Naive thymus-derived CD4-positive, alpha-beta T cell (primary cell): ENCODE data around the gene HS3ST3A1. TPM values are rescaled to one million over a fixed set of nuclear protein-coding genes. Genes with fewer than 3 reads are reported as not detected.

ENCODE experiments used
- ATAC-seq: fragments of 150-1000 bp; cut with Tn5 transposase; 2 replicates; pipeline ENCODE4 v1.10.0; 2021; ENCODE audit warnings: mild to moderate bottlenecking, moderate library complexity
- CTCF ChIA-PET: fragments of 350-600 bp; sonication (Branson Sonifier 250); formaldehyde crosslinking; loops from one replicate; lab custom pipeline; 2021; ENCODE audit warnings: antibody characterized with exemption; lab: Charles Lee
- POLR2A ChIA-PET: fragments of 350-600 bp; sonication (Branson Sonifier 250); formaldehyde crosslinking; loops from one replicate; lab custom pipeline; 2021; ENCODE audit warnings: antibody characterized with exemption, inconsistent platforms; lab: Charles Lee
- DNase-seq, 9 donors: peaks; one replicate each; pipeline versions ENCODE4 v3.0.0 to v3.0.0-alpha.2; 2020 to 2022; ENCODE audit warnings: mixed read lengths in 1 of 9
- H3K27ac ChIP-seq: one replicate; pipeline ENCODE4 v1.7.0; 2013; ENCODE audit warnings: mild to moderate bottlenecking, low read depth, low read length, moderate library complexity
- H3K27me3 ChIP-seq, 2 donors: one replicate each; pipeline ENCODE4 v1.7.0; 2013; ENCODE audit warnings: low read length in 2 of 2, mild to moderate bottlenecking in 2 of 2, moderate library complexity in 2 of 2; ENCODE audit not compliant: control insufficient read depth in 2 of 2, insufficient read depth in 2 of 2
- H3K36me3 ChIP-seq, 3 experiments: 1 replicate in 2 of 3; 2 replicates in 1 of 3; pipeline ENCODE4 v1.7.0; 2013; ENCODE audit warnings: low read length in 3 of 3, mild to moderate bottlenecking in 3 of 3, moderate library complexity in 1 of 3; ENCODE audit not compliant: insufficient read depth in 3 of 3, control insufficient read depth in 2 of 3
- H3K4me1 ChIP-seq, 2 donors: one replicate each; pipeline ENCODE4 v1.7.0; 2013; ENCODE audit warnings: low read length in 2 of 2, mild to moderate bottlenecking in 2 of 2, moderate library complexity in 1 of 2; ENCODE audit not compliant: control insufficient read depth in 2 of 2, insufficient read depth in 2 of 2
- H3K4me3 ChIP-seq: 2 replicates; pipeline ENCODE4 v1.7.0; 2013; ENCODE audit warnings: mild to moderate bottlenecking, low read length
- H3K9me3 ChIP-seq, 3 experiments: 1 replicate in 2 of 3; 2 replicates in 1 of 3; pipeline ENCODE4 v1.7.0; 2013; ENCODE audit warnings: low read length in 3 of 3; ENCODE audit not compliant: control insufficient read depth in 2 of 3
- H3K27ac Mint-ChIP-seq, 9 donors: one replicate each; pipeline ENCODE4 v1.8.0; 2020 to 2022; ENCODE audit warnings: mixed read lengths in 9 of 9, mild to moderate bottlenecking in 8 of 9, moderate library complexity in 5 of 9, inconsistent platforms in 2 of 9
- H3K27me3 Mint-ChIP-seq, 5 donors: one replicate each; pipeline ENCODE4 v1.8.0; 2021 to 2022; ENCODE audit warnings: mixed read lengths in 5 of 5, mild to moderate bottlenecking in 1 of 5
- H3K36me3 Mint-ChIP-seq, 5 donors: one replicate each; pipeline ENCODE4 v1.8.0; 2020 to 2022; ENCODE audit warnings: mixed read lengths in 5 of 5, mild to moderate bottlenecking in 3 of 5, inconsistent platforms in 1 of 5
- H3K4me1 Mint-ChIP-seq, 7 donors: one replicate each; pipeline ENCODE4 v1.8.0; 2020 to 2022; ENCODE audit warnings: mixed read lengths in 7 of 7, mild to moderate bottlenecking in 3 of 7, inconsistent platforms in 1 of 7
- H3K4me3 Mint-ChIP-seq, 10 donors: one replicate each; pipeline ENCODE4 v1.8.0; 2020 to 2022; ENCODE audit warnings: mild to moderate bottlenecking in 10 of 10, mixed read lengths in 10 of 10, moderate library complexity in 6 of 10, inconsistent platforms in 2 of 10
- H3K9me3 Mint-ChIP-seq, 11 donors: one replicate each; pipeline ENCODE4 v1.8.0; 2020 to 2022; ENCODE audit warnings: mixed read lengths in 11 of 11, mild to moderate bottlenecking in 4 of 11, inconsistent platforms in 1 of 11, moderate library complexity in 1 of 11
- intact Hi-C, 2 donors: fragments of 100-400 bp; cut with micrococcal nuclease; formaldehyde crosslinking; loops; one replicate each; pipeline ENCODE4 v1.15.1; 2023
- microRNA-seq: library from miRNA; unstranded; fragments of <30 nt; microRNA quantifications from one replicate; pipeline ENCODE4 v1.2.0, GENCODE V29; 2022; ENCODE audit warnings: borderline microRNAs expressed
- polyA plus RNA-seq, 2 donors: library from polyadenylated mRNA; unstranded; fragments of 300-500 nt; fragmentation: Illumina TruSeq; gene quantifications; one replicate each; pipeline ENCODE4 v1.2.3, GENCODE V29; 2021
- total RNA-seq, 6 experiments: library from RNA in 5 of 6; stranded (reverse) in 5 of 6; gene quantifications; 1 replicate in 5 of 6; 2 replicates in 1 of 6; pipeline ENCODE4 v1.2.3 and lab custom pipeline; 2021 to 2026

The HS3ST3A1 gene
- total and polyA plus RNA-seq, 7 experiments from 2014 or later, result 0.87 to 4.2 (median 3.6) TPM; not detected in 2

DNA sequence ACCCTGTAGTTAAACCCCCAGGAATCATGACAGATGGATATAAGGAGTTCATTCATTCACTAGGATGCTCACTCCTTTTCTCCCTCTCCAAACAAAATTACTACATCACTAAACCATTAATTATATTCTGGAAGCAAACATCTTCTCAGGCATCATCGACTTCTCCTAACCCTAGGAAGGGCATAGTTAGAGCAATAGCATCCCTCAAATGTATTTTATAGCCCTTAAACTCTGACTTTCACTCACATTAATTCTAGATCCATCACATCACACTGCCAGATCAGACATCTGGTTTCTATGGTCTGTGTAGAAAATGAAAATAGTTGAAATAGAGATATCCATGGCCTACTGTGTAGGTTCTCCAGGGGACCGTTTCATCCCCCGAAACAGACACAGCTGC, 143.9 kb downstream of the HS3ST3A1 start:
- DNase-seq (no peak), ATAC-seq (no peak)
- no peak overlapping the region for H3K27ac Mint-ChIP-seq
- POLR2A ChIA-PET, result no interaction called here
- intact Hi-C loops, result no loop called here
- H3K27me3 Mint-ChIP-seq, result peaks cover 0 to 29% (median 0%) of the 10 kb centered on the region in 5 donors
- H3K36me3 Mint-ChIP-seq, result no peaks in the 10 kb centered on the region
- no peak overlapping the region for H3K27ac ChIP-seq
- H3K4me1 Mint-ChIP-seq, result no peaks in the 10 kb centered on the region
- no peaks in the 10 kb centered on the region for H3K9me3 ChIP-seq
- no peaks in the 10 kb centered on the region for H3K27me3 ChIP-seq
- no peak overlapping the region for H3K4me3 ChIP-seq
- CTCF ChIA-PET, result no interaction called here
- peaks cover 0 to 8% (median 0%) of the 10 kb centered on the region in 11 donors for H3K9me3 Mint-ChIP-seq
- H3K36me3 ChIP-seq, result no peaks in the 10 kb centered on the region
- no peak overlapping the region for H3K4me3 Mint-ChIP-seq
- H3K4me1 ChIP-seq, result no peaks in the 10 kb centered on the region

Small RNA genes lying within 50 kb of the gene (microRNA-seq; reads per million reads assigned to microRNA genes)
- gene MIR548H3, result not detected
